GM10248 (cell line): ENCODE results near the gene GRM4.

ENCODE experiments used
- CTCF ChIA-PET: fragments of 300-600 bp; sonication (Branson Sonifier 250); formaldehyde crosslinking; extraction: SDS; loops from one replicate; lab custom pipeline; 2021; ENCODE audit warnings: antibody characterized with exemption; lab: Yijun Ruan, JAX
- POLR2A ChIA-PET: fragments of 350-650 bp; sonication (Branson Sonifier 250); formaldehyde crosslinking; extraction: SDS; loops from one replicate; lab custom pipeline; 2020; ENCODE audit warnings: antibody characterized with exemption; lab: Yijun Ruan, JAX
- DNase-seq: peaks from one replicate; pipeline ENCODE4 v3.0.0; 2012; ENCODE audit errors: extremely low spot score
- CTCF ChIP-seq: IDR thresholded peaks from 2 replicates; pipeline ENCODE4 v1.5.1; 2012; ENCODE audit warnings: mild to moderate bottlenecking, low read depth; ENCODE audit errors: extremely low read depth, missing control alignments, control extremely low read depth

GRM4 gene

GRCh38 chr6:34143884-34144580 lies 1.9 kb downstream of the GRM4 start:
- DNase-seq, result no peak
- CTCF ChIA-PET, result interaction anchor here (1.2 to 2.3 kb wide), 3 partner anchors 9 to 19 kb away, joined by 3 to 8 read pairs (median 3); no protein-coding TSS in a partner anchor
- peak; percentile 35 for TF ChIP-seq CTCF
- POLR2A ChIA-PET, result no interaction called here

- POLR2A ChIA-PET, result no interaction called here
- CTCF ChIA-PET, result interaction anchor here (1.2 to 2.3 kb wide), 3 partner anchors 11 to 20 kb away, joined by 4 to 8 read pairs (median 4); no protein-coding TSS in a partner anchor
- DNase-seq, result no peak
- TF ChIP-seq CTCF, result no peak
These were observed 2.5 kb downstream of the GRM4 start for GRCh38 chr6:34143196-34143883.

- TF ChIP-seq CTCF, result no peak
- DNase-seq, result no peak
- ChIA-PET POLR2A (no interaction called here), CTCF (interaction anchor here (1.2 to 2.3 kb wide), 3 partner anchors 12 to 21 kb away, joined by 4 to 8 read pairs (median 4); no protein-coding TSS in a partner anchor)
These were observed 3.6 kb downstream of the GRM4 start for GRCh38 chr6:34142061-34142998.

GRCh38 chr6:34140075-34140474 lies 5.8 kb downstream of the GRM4 start:
- POLR2A ChIA-PET, result no interaction called here
- CTCF ChIA-PET, result no interaction called here
- DNase-seq, result no peak
- TF ChIP-seq CTCF, result no peak

GRCh38 chr6:34138914-34139510 lies 6.9 kb downstream of the GRM4 start:
- no peak for TF ChIP-seq CTCF
- POLR2A ChIA-PET, result no interaction called here
- DNase-seq, result no peak
- CTCF ChIA-PET, result interaction anchor here (1.0 kb wide), 1 partner anchor 24 kb away, joined by 3 read pairs; no protein-coding TSS in a partner anchor
